Measurements from ENCODE around the gene PRH2. TPM values are rescaled to one million over a fixed set of nuclear protein-coding genes. Genes with fewer than 3 reads are reported as not detected.

Gene PRH2
- total RNA-seq, 1 donor from 2014 or later, result not detected

DNA sequence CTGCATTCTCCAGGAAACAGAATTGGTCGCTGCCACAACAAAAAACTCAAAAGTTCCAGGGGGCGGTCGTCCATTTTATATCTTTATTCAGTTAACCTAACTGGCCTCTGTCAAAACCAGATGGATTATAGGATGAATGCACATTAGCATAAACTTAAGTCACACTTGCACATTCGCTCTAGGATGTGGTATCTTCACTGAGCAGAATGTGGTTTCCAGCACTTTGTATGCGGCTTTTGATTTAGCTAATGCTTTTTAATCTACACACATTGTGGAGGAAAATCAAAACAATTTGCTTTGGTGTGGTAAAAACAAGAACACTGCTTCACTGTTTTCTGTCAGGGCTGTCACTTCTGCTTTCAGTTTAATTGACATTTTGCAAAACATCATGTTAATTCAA is 53.2 kb downstream of the PRH2 start:
- TF ChIP-seq, protein P1, sequence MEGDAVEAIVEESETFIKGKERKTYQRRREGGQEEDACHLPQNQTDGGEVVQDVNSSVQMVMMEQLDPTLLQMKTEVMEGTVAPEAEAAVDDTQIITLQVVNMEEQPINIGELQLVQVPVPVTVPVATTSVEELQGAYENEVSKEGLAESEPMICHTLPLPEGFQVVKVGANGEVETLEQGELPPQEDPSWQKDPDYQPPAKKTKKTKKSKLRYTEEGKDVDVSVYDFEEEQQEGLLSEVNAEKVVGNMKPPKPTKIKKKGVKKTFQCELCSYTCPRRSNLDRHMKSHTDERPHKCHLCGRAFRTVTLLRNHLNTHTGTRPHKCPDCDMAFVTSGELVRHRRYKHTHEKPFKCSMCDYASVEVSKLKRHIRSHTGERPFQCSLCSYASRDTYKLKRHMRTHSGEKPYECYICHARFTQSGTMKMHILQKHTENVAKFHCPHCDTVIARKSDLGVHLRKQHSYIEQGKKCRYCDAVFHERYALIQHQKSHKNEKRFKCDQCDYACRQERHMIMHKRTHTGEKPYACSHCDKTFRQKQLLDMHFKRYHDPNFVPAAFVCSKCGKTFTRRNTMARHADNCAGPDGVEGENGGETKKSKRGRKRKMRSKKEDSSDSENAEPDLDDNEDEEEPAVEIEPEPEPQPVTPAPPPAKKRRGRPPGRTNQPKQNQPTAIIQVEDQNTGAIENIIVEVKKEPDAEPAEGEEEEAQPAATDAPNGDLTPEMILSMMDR (IDR thresholded peaks at IDR 0.05), result no peak
- Histone ChIP-seq H3K4me1 (no peaks in the 10 kb centered on the region), H3K27me3 (no peaks in the 10 kb centered on the region), H3K9me3 (no peaks in the 10 kb centered on the region), H3K27ac (no peak overlapping the region), H3K4me3 (no peak overlapping the region), H3K36me3 (no peaks in the 10 kb centered on the region)
- no peak for DNase-seq
- ATAC-seq, result no peak
- intact Hi-C loops (cut with DNase I), result no loop called here

Other genes with a start within 250 kb of the PRH2 start
- gene YBX3, start 205.9 kb upstream of the PRH2 start, total RNA-seq, result 292 TPM
- not detected for gene TAS2R7, start 126.6 kb upstream of the PRH2 start, total RNA-seq
- not detected for gene TAS2R8, start 122.0 kb upstream of the PRH2 start, total RNA-seq
- not detected for gene TAS2R9, start 119.1 kb upstream of the PRH2 start, total RNA-seq
- not detected for gene TAS2R10, start 102.9 kb upstream of the PRH2 start, total RNA-seq
- gene PRR4, start 79.8 kb upstream of the PRH2 start, total RNA-seq, result 1.7 TPM
- gene PRH1, start 45.0 kb upstream of the PRH2 start, total RNA-seq, result 7.8 TPM
- gene TAS2R13, start 19.7 kb upstream of the PRH2 start, total RNA-seq, result 1.3 TPM
- gene TAS2R14, start 10.0 kb downstream of the PRH2 start, total RNA-seq, result 2.5 TPM
- 0.55 TPM for gene TAS2R50, start 57.7 kb downstream of the PRH2 start, total RNA-seq
- gene TAS2R20, start 69.1 kb downstream of the PRH2 start, total RNA-seq, result 1.2 TPM
- gene TAS2R19, start 93.4 kb downstream of the PRH2 start, total RNA-seq, result 3.2 TPM
- gene TAS2R31, start 102.2 kb downstream of the PRH2 start, total RNA-seq, result 3.0 TPM
- gene TAS2R46, start 133.1 kb downstream of the PRH2 start, total RNA-seq, result 1.3 TPM
- gene TAS2R43, start 163.1 kb downstream of the PRH2 start, total RNA-seq, result not detected
- 2.9 TPM for gene TAS2R30, start 205.4 kb downstream of the PRH2 start, total RNA-seq
- gene SMIM10L1, start 242.0 kb downstream of the PRH2 start, total RNA-seq, result 8.6 TPM